SK-N-SH treated with all-trans-retinoic acid at 6 μM for 48 hours (cell line): ENCODE results near the gene COMT.

ENCODE experiments used
- ATAC-seq: fragments of 200-7000 bp; cut with Tn5 transposase; 3 replicates; pipeline ENCODE4 v1.9.1; 2020; ENCODE audit warnings: mild to moderate bottlenecking, moderate library complexity
- ARNTL ChIP-seq: fragments of 450-650 bp; formaldehyde crosslinking; IDR thresholded peaks from 2 replicates; pipeline ENCODE4 v1.5.0; 2020; ENCODE audit warnings: low read depth, mild to moderate bottlenecking, moderate library complexity, borderline replicate concordance
- BACH2 ChIP-seq: fragments of 250-450 bp; sonication (Bioruptor Pico); IDR thresholded peaks from 2 replicates; pipeline ENCODE4 v1.9.0; 2021; ENCODE audit warnings: mild to moderate bottlenecking, borderline replicate concordance
- CSDC2 ChIP-seq: fragments of 250-450 bp; sonication (Bioruptor Pico); IDR thresholded peaks from 2 replicates; pipeline ENCODE4 v1.5.0; 2020; ENCODE audit warnings: mild to moderate bottlenecking, moderate library complexity
- ISL1 ChIP-seq: fragments of 250-450 bp; sonication (Bioruptor Pico); IDR thresholded peaks from 2 replicates; pipeline ENCODE4 v2.1.2; 2022; ENCODE audit warnings: mild to moderate bottlenecking, moderate library complexity
- PPARA ChIP-seq: fragments of 250-450 bp; sonication (Bioruptor Pico); IDR thresholded peaks from 2 replicates; pipeline ENCODE4 v1.5.0; 2020; ENCODE audit warnings: mild to moderate bottlenecking, borderline replicate concordance
- RARB ChIP-seq: fragments of 250-450 bp; sonication (Bioruptor Pico); IDR thresholded peaks from 2 replicates; pipeline ENCODE4 v1.8.0; 2021; ENCODE audit warnings: mild to moderate bottlenecking, moderate library complexity
- TCF4 ChIP-seq: fragments of 250-450 bp; sonication (Bioruptor Pico); IDR thresholded peaks from 2 replicates; pipeline ENCODE4 v1.8.0; 2021; ENCODE audit warnings: mild to moderate bottlenecking, moderate library complexity, borderline replicate concordance
- ZC3H10 ChIP-seq: fragments of 250-450 bp; sonication (Bioruptor Pico); IDR thresholded peaks from 2 replicates; pipeline ENCODE4 v1.5.1; 2021; ENCODE audit warnings: mild to moderate bottlenecking, moderate library complexity
- ZFP3 ChIP-seq: fragments of 250-450 bp; sonication (Bioruptor Pico); IDR thresholded peaks from 2 replicates; pipeline ENCODE4 v1.5.0; 2020; ENCODE audit warnings: mild to moderate bottlenecking, moderate library complexity
- ZFP30 ChIP-seq: fragments of 450-650 bp; formaldehyde crosslinking; IDR thresholded peaks from 2 replicates; pipeline ENCODE4 v1.5.0; 2022; ENCODE audit warnings: mild to moderate bottlenecking, moderate library complexity
- ZNF565 ChIP-seq: fragments of 450-650 bp; formaldehyde crosslinking; conservative IDR thresholded peaks from 2 replicates; pipeline ENCODE4 v1.5.0; 2020; ENCODE audit warnings: low read depth, mild to moderate bottlenecking, moderate library complexity
- ZNF70 ChIP-seq: fragments of 450-650 bp; formaldehyde crosslinking; IDR thresholded peaks from 2 replicates; pipeline ENCODE4 v1.5.0; 2020; ENCODE audit warnings: mild to moderate bottlenecking, moderate library complexity
- ZNF8 ChIP-seq: fragments of 450-650 bp; formaldehyde crosslinking; IDR thresholded peaks from 2 replicates; pipeline ENCODE4 v1.5.0; 2020; ENCODE audit warnings: mild to moderate bottlenecking, moderate library complexity
- TF ChIP-seq, protein P1 (sequence below): fragments of 250-450 bp; sonication (Bioruptor Pico); IDR thresholded peaks from 2 replicates; pipeline ENCODE4 v1.5.1; 2020; ENCODE audit warnings: low read depth, mild to moderate bottlenecking, moderate library complexity
- TF ChIP-seq, protein P2 (sequence below): fragments of 250-450 bp; sonication (Bioruptor Pico); IDR thresholded peaks from 2 replicates; pipeline ENCODE4 v1.8.0; 2021; ENCODE audit warnings: low read depth, mild to moderate bottlenecking, moderate library complexity, borderline replicate concordance
- TF ChIP-seq, protein P3 (sequence below): fragments of 250-450 bp; sonication (Bioruptor Pico); IDR thresholded peaks from 2 replicates; pipeline ENCODE4 v1.8.0; 2020; ENCODE audit warnings: mild to moderate bottlenecking, moderate library complexity, borderline replicate concordance
- TF ChIP-seq, protein P4 (sequence below): fragments of 250-450 bp; sonication (Bioruptor Pico); IDR thresholded peaks from 2 replicates; pipeline ENCODE4 v1.5.0; 2020; ENCODE audit warnings: mild to moderate bottlenecking, moderate library complexity
- TF ChIP-seq, protein P5 (sequence below): fragments of 250-450 bp; sonication (Bioruptor Pico); IDR thresholded peaks from 2 replicates; pipeline ENCODE4 v1.5.1; 2021; ENCODE audit warnings: mild to moderate bottlenecking, moderate library complexity

The COMT gene

DNA sequence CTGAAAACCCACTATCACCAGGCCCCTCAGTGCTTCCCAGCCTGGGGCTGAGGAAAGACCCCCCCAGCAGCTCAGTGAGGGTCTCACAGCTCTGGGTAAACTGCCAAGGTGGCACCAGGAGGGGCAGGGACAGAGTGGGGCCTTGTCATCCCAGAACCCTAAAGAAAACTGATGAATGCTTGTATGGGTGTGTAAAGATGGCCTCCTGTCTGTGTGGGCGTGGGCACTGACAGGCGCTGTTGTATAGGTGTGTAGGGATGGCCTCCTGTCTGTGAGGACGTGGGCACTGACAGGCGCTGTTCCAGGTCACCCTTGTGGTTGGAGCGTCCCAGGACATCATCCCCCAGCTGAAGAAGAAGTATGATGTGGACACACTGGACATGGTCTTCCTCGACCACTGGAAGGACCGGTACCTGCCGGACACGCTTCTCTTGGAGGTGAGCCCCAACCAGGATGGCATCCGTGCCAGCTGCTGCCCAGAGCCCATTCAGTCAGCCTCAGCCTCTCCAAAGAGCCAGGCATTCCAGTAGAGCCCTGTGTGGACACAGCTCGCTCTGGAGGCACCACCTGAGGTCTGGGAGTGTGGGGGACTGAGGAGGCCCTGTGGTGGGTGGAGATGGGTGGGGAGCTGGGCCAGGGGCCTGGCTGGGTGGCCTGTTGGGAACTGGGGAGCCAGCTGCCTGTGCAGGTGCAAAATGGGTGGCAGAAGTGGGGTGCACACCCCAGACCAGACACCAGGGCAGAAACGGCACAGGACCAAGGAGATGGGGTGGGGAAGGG is 22.5 kb downstream of the COMT start (continued):
- TF ChIP-seq TCF4 (CRISPR knock-in tag), result no peak
- no peak for TF ChIP-seq RARB (CRISPR knock-in tag)
- no peak for TF ChIP-seq ZFP30 (CRISPR knock-in tag)
- TF ChIP-seq ISL1 (CRISPR knock-in tag), result no peak
- TF ChIP-seq, protein P1, sequence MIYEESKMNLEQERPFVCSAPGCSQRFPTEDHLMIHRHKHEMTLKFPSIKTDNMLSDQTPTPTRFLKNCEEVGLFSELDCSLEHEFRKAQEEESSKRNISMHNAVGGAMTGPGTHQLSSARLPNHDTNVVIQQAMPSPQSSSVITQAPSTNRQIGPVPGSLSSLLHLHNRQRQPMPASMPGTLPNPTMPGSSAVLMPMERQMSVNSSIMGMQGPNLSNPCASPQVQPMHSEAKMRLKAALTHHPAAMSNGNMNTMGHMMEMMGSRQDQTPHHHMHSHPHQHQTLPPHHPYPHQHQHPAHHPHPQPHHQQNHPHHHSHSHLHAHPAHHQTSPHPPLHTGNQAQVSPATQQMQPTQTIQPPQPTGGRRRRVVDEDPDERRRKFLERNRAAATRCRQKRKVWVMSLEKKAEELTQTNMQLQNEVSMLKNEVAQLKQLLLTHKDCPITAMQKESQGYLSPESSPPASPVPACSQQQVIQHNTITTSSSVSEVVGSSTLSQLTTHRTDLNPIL, result no peak
- TF ChIP-seq PPARA (CRISPR knock-in tag), result no peak
- TF ChIP-seq, all 23 proteins: peak for 0

DNA sequence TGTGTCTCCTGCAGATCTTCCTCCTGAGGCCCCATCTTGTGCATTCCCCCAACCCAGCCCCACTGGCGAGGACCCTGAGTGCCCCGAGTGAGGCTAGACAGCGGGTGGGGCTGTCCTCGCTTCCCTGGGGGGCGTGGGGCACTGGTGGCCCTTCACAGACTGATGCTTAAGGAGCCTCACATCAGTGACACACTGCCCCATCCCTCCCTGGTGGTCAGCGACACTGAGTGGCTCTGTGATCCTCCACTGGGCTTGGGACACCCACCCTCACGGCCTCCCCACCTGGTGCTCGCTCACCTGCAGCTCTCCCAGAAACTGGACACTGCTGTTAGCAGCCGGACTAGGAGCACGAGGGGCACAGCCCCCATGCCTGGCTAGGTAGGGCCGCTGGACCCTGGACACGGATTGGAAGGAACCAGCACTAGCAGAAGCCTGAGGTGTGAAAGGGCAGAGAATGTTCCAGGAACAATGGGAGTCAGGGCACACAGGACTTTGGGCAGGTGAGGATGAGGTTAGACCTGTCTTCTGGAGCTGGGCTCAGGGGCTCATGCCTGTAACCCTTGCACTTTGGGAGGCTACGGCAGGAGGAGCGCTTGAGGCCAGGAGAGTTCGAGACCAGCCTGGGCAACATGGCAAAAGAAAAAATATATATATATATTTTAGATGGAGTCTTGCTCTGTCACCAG is 23.3 kb downstream of the COMT start:
- no peak for TF ChIP-seq CSDC2
- no peak for ATAC-seq

DNA sequence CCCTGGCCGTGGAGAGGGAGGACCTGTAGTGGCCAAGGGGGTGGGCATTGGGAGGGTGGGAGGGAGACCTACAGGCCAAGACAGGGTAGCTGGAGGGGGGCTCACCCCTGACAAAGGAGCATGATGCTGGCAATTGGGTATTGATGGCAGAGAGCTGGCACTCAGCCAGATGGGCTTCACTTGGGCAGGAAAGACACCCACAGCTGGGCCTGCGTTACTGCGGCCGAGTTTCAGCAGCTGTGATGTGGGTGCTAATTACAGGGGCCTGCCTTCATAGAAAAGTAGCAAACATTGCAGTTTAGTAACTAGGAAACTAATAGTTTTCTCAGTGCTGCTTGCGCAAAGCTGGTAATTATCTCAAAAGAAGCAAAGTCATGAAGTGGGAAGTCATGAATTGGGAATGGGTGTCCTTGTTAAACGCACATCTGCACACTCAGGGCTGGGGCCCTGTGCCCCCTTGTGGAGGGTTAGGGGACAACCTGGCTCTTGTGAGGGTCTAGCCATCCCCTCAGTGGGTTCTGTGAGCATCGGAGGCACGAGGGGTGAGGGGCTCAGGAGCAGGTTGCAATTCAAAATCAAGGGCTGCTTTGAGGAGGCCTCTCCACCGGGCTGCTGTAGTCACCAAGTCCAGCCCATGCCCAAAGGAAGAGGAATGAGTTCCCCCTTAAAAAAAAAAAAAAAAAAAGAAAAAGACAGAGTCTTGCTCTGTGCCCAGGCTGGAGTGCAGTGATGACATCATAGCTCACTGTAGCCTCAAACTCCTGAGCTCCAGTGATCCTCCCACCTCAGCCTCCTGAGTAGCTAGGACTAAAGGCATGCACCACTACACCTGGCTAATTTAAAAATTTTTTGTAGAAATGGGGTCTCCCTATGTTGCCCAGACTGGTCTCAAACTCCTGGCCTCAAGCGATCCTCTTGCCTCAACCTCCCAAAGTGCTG is 24.5 kb downstream of the COMT start:
- ATAC-seq, result no peak
- TF ChIP-seq ZNF70 (CRISPR knock-in tag), result no peak
- TF ChIP-seq ARNTL (CRISPR knock-in tag), result no peak
- TF ChIP-seq ZNF8 (CRISPR knock-in tag), result no peak
- TF ChIP-seq, protein P2, sequence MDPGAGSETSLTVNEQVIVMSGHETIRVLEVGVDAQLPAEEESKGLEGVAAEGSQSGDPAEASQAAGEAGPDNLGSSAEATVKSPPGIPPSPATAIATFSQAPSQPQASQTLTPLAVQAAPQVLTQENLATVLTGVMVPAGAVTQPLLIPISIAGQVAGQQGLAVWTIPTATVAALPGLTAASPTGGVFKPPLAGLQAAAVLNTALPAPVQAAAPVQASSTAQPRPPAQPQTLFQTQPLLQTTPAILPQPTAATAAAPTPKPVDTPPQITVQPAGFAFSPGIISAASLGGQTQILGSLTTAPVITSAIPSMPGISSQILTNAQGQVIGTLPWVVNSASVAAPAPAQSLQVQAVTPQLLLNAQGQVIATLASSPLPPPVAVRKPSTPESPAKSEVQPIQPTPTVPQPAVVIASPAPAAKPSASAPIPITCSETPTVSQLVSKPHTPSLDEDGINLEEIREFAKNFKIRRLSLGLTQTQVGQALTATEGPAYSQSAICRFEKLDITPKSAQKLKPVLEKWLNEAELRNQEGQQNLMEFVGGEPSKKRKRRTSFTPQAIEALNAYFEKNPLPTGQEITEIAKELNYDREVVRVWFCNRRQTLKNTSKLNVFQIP (CRISPR knock-in tag), result no peak
- TF ChIP-seq, protein P3, sequence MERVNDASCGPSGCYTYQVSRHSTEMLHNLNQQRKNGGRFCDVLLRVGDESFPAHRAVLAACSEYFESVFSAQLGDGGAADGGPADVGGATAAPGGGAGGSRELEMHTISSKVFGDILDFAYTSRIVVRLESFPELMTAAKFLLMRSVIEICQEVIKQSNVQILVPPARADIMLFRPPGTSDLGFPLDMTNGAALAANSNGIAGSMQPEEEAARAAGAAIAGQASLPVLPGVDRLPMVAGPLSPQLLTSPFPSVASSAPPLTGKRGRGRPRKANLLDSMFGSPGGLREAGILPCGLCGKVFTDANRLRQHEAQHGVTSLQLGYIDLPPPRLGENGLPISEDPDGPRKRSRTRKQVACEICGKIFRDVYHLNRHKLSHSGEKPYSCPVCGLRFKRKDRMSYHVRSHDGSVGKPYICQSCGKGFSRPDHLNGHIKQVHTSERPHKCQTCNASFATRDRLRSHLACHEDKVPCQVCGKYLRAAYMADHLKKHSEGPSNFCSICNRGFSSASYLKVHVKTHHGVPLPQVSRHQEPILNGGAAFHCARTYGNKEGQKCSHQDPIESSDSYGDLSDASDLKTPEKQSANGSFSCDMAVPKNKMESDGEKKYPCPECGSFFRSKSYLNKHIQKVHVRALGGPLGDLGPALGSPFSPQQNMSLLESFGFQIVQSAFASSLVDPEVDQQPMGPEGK (CRISPR knock-in tag), result no peak
- TF ChIP-seq PPARA (CRISPR knock-in tag), result no peak
- TF ChIP-seq, protein P4, sequence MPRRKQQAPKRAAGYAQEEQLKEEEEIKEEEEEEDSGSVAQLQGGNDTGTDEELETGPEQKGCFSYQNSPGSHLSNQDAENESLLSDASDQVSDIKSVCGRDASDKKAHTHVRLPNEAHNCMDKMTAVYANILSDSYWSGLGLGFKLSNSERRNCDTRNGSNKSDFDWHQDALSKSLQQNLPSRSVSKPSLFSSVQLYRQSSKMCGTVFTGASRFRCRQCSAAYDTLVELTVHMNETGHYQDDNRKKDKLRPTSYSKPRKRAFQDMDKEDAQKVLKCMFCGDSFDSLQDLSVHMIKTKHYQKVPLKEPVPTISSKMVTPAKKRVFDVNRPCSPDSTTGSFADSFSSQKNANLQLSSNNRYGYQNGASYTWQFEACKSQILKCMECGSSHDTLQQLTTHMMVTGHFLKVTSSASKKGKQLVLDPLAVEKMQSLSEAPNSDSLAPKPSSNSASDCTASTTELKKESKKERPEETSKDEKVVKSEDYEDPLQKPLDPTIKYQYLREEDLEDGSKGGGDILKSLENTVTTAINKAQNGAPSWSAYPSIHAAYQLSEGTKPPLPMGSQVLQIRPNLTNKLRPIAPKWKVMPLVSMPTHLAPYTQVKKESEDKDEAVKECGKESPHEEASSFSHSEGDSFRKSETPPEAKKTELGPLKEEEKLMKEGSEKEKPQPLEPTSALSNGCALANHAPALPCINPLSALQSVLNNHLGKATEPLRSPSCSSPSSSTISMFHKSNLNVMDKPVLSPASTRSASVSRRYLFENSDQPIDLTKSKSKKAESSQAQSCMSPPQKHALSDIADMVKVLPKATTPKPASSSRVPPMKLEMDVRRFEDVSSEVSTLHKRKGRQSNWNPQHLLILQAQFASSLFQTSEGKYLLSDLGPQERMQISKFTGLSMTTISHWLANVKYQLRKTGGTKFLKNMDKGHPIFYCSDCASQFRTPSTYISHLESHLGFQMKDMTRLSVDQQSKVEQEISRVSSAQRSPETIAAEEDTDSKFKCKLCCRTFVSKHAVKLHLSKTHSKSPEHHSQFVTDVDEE (CRISPR knock-in tag), result no peak
- no peak for TF ChIP-seq ZFP30 (CRISPR knock-in tag)
- no peak for TF ChIP-seq ZC3H10 (CRISPR knock-in tag)
- TF ChIP-seq, all 23 proteins: peak for 0

DNA sequence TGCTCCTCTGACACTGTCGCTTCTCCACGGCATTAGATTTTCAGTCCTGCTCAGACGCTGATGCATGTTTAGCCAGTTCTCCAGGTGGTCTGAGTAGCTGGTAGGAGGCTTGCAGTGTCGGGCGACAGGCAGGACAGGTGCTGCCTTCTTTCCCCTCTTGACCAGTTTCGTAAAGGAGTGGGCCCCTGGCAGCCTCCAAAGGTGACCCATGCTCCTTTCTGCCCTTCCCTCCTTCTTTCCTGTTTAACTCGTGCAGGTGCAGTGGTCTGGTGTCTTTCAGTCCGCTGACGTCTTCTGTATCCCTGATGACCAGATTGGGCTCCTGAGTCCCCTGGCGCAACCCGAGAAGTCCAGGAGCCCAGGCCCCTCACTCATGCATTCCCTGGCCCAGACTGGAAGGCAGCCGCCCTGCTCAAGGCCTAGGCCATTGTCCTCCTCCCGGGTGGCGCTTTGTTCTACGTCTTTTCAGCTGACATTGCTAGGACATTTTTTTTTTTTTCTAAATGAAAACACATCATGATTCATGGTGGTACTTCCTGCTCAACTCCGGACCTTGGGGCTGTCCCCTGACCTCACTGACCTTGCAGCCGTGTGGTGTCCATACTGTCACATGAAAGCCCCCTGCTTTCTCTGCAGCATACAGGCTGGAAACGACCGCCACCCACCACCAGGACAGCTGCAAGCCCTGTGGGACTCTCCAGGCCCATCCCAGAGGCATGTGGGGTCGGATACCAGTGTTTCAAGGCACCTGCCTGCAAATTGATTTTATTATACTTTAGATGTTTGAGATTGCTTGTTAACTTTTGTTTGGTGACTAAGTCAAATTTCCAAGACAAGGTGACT is 25.6 kb downstream of the COMT start:
- no peak for ATAC-seq
- TF ChIP-seq ZFP3 (CRISPR knock-in tag) (no peak), TCF4 (CRISPR knock-in tag) (no peak), ZNF565 (no peak), RARB (CRISPR knock-in tag) (no peak), ARNTL (CRISPR knock-in tag) (no peak), CSDC2 (no peak), ISL1 (CRISPR knock-in tag) (no peak), BACH2 (CRISPR knock-in tag) (no peak)
- TF ChIP-seq, protein P5, sequence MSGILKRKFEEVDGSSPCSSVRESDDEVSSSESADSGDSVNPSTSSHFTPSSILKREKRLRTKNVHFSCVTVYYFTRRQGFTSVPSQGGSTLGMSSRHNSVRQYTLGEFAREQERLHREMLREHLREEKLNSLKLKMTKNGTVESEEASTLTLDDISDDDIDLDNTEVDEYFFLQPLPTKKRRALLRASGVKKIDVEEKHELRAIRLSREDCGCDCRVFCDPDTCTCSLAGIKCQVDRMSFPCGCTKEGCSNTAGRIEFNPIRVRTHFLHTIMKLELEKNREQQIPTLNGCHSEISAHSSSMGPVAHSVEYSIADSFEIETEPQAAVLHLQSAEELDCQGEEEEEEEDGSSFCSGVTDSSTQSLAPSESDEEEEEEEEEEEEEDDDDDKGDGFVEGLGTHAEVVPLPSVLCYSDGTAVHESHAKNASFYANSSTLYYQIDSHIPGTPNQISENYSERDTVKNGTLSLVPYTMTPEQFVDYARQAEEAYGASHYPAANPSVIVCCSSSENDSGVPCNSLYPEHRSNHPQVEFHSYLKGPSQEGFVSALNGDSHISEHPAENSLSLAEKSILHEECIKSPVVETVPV (CRISPR knock-in tag), result no peak
- TF ChIP-seq, protein P4 (CRISPR knock-in tag), result no peak
